Activated CD4-positive, alpha-beta T cell treated with anti-CD3 and anti-CD28 coated beads for 24 hours (primary cell): ENCODE data around the gene GALNTL6.
"Not testable (repeated sequence)": the region's sequence is repeated elsewhere in the genome, so short reads cannot be mapped to it uniquely, and the experiment has no call there.

Experiments
- DNase-seq, 2 donors: peaks; one replicate each; pipeline ENCODE4 v3.0.0-alpha.2; 2020; ENCODE audit warnings: low read depth in 2 of 2

Gene GALNTL6

DNA sequence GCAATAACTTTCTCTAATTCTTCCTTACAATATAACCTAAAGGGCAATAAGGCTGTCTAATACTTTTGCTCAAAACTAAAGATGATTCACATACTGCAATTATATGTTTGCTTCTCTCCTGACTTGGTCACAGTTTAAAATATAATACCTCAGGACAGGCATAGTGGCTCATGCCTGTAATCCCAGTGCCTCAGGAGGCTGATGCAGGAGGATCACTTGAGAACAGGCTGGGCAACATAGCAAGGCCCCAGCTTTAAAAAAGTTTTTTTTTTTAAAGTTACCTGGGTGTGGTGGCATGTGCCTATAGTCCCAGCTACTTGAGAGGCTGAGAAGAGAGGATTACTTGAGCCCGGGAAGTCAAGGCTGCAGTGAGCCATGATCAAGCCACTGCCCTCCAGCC, 1125.7 kb downstream of the GALNTL6 start:
- DNase-seq: no peak

DNA sequence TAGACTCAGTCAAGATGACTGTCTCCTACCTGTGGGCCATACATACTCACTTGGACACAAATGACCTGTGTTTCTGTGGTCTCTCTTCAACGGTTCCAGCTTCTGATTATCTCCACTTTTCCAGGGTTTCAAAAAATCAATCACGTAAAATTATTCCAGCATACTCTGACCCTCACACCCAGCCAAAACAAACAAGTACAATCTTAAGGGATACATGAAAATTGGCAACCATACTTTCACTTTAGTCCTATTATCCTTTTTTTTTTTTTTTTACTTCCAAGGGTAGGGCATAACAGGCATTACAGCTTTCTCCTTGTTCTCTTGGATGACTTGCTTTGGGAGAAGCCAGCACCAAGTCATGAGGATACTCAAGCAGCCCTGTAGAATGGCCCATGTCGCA, 1129.6 kb downstream of the GALNTL6 start:
- DNase-seq: no peak

DNA sequence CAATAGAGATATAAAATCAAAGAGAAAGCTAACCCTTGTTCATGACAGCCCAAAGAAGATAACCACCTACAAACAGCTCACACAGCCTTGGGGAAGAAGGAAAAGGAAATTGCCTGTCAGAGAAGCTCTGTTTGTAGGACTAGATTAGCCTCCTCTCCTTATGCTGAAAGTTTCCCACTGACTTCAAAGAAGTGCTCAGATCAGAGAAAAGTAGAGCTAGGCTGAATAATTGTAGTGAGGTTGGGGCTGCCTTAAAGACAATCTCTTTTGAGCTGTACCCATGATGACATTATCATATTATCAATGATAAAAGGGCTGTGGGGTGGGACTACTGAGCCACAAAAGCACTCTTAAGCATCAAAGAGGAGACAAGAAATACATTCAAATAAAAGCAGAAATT, 1132.4 kb downstream of the GALNTL6 start:
- no peak for DNase-seq

DNA sequence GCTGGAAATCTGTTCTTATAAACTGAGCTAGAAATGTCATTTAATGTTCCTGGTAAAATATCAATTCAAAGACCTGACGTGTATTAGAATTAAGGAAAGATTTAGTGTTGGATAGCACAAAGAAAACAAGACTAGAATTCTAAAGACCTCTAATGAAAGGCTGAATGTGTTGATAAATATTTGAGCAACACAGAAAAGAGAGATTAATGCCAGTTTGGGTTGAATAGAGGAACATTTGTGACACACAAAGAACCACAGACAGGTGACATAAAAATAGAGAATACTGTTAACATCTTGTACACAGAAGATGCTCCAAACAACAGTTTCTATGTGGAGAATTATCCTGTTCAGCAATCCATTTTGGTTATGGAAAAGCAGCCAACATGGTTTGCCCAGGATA, 1133.3 kb downstream of the GALNTL6 start:
- DNase-seq: no peak

DNA sequence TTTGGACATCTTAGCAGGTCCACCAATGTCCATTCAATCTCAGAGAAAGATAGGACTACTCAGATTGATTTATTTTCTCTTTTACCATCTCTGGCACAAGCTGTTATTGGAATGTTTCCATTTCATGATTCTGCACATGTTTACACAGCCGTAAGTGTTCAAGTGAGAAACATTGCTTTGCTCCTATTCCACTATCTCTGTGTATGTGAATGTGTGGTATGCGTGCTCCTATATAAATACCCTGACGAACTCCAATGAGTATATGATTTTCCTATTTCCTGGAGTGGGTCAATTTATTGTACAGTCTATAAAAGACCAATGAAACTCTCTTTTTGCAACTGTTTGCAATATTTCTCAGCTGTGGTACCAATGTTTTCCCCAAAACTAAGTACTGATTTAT, 1134.4 kb downstream of the GALNTL6 start:
- no peak for DNase-seq

DNA sequence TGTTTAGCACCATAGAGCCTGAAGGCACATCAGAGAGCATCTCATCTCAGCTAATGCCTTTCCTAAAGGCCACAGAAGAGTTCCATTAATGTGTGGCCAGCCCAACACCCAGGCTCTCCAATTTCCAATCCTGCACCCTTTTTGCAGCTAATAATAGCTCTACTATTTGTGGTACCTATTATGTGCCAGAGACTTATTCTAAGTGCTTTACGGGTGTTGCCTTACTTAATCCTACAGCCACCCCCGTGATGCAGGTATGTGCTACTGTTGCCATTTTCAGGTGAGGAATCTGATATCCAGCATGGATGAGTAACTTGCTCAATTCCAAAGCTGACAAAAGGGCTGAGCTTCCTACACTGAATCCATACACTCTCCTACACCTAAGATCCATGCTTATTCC, 1137.8 kb downstream of the GALNTL6 start:
- no peak for DNase-seq

DNA sequence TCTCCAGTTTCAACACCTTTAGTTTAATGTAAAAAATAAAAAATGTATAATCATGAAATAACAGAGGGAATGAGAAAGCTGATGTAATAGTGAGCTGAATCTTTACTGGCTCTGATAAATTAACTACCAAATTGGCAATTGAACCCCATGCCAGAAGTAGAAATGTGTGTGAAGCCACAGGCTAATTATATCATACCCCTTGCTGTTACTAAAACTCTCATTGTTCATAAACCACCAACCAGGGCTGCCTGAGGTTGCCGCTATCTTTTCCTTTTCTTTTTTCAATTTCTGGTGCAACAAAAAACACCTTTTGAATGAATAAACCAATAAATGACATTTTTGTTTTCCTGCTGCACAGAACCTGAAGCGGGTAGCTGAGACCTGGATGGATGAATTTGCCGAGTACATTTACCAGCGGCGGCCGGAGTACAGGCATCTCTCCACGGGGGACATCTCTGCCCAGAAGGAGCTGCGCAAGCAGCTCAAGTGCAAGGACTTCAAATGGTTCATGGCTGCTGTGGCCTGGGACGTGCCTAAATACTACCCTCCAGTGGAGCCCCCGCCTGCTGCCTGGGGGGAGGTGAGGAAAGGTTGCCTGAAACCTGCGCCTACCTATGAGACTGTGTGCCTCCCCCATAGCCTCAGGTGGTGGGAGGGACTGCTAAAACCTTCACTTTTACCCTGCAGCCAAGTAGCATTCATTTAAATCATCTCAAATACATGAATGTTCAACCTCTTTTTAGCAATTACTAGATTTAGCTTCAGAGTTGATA, 1138.7 kb downstream of the GALNTL6 start:
- DNase-seq: no peak

DNA sequence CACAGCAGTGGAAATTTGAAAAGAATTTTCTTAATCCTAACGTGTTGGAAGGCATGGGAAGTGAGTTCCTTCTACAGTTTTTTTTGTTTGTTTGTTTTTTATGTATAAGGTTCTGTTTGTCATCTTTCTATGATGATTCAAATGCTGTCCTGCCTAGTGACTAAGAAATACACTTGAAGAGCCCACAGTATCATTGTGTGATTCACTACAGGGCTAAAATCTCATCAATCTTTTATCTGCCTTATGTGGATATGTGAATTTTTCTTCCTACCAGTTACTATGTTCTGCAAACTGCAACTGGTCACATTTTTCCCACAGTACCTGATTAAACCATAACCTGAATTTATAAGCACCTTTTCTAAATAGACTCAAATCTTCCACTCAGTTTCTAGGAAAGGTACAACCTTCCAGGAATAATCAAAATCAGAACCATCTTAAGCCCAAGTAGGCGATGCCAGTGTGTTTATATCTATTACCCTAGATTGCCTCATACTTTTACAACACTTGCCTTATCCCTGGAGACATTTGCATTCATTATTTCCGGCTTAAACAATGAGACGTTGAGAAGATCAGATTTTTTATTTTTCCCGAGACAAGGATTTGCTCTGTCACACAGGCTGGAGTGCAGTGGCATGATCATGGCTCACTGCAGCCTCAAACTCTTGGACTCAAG, 1140.8 kb downstream of the GALNTL6 start:
- DNase-seq: no peak

DNA sequence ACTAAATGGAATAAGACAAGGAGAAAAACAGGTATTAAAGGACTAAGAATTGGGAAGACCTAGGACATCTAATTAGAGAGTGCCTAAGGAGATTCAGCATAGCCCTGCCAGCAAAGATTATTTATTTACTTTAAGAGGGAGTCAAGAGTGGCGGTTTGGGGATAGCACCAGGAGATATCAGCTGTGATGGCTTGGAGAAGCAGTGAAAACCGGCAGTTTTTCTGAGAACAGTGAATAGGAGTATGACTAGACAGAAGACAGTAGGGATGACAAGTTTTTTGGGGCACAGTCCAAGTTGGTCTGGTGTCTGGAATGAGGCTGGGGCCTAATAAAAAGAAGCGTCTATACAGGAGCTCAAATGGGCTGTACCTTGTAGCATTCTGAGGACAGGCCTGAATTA, 1143.1 kb downstream of the GALNTL6 start:
- DNase-seq: not testable (repeated sequence)

DNA sequence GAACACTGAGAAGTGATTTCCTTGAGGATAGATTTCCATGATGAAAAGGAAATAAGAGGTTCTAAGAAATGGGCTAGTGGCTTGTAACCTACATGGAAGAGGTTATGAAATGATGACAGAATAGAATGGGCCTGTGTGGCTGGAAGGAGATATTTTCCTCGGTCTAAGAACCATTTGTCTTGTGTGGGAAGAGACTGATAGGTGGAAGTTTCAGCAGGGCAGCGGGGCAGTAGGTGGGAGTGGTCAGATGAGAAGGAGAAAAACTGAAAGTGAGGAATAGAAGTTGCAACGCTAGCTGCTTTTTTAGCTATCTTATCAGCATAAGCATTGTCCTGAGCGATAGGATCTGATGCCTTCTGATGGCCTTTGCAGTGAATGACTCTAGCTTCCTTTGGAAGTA, 1144.0 kb downstream of the GALNTL6 start:
- DNase-seq: no peak

DNA sequence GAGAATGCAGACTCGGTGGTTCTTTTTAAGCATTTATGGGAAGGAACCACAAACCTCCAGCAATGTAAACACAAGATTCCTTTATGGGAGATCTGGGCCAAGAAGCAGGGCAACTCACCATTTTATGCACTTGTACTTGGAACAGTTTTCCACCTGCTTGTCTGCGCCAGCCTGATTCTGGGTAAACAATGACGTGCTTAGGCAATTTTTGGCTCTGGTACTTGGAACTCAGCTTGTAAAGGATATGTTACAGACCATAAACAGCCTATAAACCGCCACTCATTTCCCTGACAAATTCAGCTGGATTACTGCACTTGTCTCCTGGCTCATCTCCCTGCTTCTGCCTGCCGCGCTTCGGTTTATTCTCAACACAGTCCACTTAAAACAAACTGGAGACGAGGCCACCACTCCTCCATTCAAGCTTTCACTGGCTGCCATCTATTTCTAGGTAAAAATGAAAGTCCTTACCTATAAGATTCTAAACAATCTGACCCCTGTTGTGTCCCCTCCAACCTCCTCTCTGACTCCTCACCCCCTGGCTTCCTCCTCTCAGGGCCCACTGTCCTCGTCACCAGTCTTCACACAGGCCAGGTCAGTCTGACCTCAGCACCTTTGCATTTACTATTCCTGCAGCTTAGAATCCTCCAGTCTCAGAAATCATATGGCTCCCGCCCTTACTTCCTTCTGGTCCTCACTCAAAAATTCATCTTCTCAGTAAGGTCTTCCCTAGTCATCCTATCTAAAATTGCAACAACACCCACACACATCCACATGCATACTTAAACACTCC, 1149.6 kb downstream of the GALNTL6 start:
- DNase-seq: no peak

DNA sequence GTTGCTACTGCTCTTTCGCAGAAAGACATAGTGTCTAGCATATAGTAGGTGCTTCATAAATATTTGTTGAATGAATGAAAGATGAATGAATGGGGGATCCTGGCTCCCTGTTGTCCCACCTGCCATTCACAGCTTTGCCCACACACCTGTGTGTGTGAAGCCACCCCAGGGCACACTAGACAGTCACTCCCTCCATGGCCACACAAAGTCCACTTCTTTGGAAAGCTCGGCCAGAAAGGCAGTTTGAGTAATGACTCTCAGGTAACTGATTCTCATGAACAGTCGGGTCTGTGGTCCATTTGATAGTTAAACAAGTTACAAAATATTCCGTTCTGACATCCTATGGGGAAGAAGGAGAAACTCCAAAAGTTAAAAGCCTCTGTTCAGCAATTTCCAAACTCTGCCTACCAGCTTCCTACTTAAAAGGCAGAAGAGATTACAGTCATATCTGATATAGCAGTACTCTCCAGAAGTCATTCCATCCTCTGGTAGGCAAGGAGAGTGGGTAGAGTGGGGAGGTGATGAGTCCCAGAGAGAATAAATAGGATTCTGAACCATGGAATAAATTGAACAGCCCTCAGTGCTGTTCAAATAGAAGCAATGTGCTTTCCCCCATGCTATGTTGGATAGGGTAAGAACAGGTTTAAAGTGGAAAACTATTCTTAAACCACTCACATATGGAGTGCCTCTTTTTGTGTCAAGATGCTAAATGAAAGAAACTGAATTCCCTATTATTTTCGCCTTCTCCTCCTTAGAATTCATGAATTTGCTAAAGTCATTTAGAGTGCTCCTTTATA, 1150.5 kb downstream of the GALNTL6 start:
- DNase-seq: no peak

DNA sequence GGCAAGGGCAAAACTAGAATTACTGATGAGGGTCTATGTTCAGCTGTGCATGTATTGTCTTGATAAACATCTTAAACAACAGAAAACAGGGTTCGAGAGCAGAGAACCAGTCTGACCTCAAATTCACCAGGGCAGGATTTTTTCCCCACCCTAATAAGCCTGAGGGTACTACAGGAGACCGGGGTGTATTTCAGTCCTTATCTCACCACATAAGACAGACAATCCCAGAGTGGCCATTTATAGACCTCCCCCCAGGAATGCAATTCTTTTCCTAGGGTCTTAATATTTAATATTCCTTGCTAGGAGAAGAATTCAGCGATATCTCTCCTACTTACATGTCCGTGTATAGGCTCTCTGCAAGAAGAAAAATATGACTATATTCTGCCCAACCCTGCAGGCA, 1157.0 kb downstream of the GALNTL6 start:
- DNase-seq: not testable (repeated sequence)

DNA sequence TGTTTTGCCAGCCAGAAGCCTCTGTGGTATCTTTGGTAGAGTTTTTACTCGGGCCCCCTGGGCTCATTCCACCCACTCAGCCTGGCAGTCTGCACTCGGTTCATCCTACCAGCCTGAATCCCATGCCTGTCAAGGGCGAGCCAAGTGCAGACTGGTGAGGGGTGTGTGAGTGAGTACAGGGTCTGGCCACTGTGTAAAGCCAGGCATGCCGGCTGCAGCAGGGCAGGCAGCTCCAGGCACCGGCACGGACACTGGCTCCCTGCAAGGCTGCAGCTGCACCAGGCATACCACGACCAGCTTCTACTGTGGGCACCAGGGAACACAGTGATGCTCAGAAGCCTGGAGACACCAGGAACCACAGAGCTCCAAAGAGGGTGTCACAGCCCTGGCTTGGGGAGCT, 1161.4 kb downstream of the GALNTL6 start:
- no peak for DNase-seq

DNA sequence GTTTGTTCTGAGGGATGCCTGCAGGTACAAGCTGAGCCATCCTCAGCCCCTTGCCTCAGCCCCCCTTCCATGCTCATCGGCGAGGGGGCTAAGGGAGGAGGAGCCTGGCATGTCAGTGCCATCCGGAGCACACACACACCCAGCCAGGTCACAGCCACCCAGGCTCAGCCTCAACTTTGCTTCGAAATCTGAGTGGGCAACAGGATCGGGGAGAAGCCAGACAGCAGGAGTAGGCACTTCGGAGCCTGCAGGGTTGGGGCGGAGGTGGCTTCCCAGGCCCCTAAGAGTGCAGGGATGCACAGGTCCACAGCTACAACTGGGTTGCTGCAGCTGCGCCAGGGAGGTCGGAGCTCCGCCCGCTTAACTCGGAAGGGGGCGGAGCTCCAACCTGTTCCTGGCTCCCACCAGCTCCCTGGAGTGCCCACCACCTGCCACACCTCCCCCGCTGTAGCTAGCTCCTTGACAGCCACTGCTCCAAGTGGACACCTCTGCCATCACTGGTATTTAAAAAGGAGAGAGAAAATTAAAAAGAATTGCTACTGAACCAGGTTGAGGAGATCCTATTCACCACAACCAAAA, 1162.5 kb downstream of the GALNTL6 start:
- no peak for DNase-seq

DNA sequence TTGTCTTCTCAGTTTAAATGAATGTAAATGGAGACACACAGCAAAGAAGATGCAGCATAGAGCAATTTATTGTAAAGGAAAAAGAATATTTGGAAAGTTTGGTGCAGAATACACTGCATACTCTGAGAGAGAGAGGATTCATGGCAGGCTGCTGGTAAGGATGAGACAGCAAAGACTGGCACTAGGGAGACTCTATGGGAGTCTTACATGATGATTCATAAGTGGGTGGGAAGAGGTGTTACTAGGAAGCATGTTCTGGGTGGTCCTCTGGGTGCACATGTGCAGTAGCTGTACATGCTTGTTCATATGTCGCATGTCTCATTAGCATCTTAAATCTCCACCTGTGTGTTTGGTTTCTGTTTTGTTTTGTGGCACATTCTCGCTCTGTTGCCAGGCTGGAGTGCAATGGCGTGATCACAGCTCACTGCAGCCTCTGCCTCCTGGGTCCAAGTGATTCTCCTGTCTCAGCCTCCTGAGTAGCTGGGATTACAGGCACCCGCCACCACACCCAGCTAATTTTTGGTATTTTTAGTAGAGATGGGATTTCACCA, 1164.4 kb downstream of the GALNTL6 start:
- not testable (repeated sequence) for DNase-seq

DNA sequence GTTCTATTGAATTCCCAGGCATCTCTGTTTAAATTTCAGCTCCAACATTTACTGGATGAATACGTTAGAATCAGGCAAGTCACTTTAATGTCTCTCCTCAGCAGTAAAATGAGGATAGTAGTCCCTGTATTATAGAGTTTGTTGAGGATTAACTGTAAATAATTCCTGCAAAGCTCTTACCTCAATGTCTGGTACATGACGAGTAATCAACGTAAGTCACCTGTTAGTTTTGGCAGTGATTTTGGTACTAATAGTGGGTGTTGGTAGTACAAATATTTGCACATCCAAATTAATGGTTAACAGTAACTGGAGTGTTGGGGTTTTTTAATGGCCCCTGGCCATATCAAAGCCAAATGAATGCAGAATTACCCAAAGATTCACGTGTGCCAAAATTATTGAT, 1165.6 kb downstream of the GALNTL6 start:
- DNase-seq: no peak

DNA sequence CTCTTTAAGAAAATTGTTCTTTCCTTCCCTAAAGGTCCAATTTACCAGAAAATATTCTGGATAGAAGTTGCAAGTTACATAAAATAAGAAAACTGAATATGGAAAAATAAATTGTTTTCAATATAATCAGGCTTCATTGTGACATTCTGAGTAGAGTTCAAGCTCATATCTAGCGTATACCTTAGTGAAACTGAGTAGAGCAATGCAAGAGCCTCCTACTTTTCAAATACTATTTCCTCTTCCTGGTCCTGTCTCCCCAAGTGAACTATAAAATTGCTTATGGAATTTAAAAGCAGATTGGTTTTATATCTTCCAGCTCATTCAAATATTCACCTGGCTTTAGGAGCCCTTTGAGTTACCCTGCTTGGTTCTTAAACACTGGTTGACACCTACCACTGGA, 1166.1 kb downstream of the GALNTL6 start:
- DNase-seq: no peak

DNA sequence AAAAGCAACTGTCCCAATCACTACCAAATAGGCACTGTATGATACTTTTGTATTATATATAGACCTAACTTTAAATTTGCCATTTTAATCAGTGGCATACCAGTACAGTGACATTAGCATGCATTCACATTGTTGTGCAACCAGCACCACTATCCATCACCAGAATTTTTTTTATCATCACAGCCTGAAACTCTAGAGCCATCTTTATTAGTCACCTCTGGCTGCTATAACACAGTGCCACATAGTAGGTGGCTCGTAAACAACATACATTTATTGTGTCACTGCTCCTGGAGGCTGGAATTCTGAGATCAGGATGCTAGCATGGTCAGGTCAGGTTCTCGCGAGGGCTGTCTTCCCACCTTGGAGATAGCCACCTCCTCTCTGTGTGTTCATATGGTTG, 1167.0 kb downstream of the GALNTL6 start:
- DNase-seq: no peak

DNA sequence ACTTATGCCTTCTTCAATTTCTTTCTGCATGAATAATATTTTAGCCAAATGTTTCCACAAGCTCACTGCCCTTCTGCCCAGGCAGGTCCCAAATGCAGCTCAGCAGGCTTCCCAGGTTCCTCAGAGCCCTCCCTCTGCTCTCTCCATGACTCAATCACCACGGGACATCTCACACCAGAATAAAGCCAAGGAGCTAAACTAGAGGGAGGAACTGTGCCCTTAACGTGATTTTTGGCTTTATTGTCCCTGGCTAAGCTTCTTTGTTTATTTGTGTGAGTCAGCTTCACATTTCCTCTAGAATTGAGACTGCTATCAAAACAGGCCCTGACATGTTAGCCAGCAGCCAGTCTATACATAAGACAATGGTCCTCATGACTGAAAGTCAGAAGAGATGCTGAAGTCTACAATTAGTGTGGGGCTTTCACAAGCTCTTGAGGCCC, 1169.0 kb downstream of the GALNTL6 start:
- no peak for DNase-seq

DNA sequence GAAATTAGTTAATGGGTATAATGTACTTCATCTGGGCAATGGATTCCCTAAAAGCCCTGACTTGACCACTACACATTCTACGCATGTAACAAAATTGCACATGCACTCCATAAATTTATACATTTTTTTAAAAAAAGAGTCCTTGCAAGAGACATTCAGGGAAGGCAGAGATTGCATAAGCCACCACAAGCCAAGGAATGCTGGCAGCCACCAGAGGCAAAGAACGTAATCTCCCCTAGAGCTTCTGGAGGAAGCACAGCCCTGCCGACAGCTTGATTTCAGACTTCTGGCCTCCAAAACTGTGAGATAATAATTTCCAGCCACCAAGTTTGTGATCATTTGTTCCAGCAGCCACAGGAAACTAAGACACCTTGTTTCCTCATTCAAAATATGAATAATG, 1169.8 kb downstream of the GALNTL6 start:
- no peak for DNase-seq
